HG03095 (cell line): Measurements from ENCODE around the gene CLPTM1L.
"Not testable (repeated sequence)": the region's sequence is repeated elsewhere in the genome, so short reads cannot be mapped to it uniquely, and the experiment has no call there.

Experiments
- ATAC-seq: cut with Tn5 transposase; IDR thresholded peaks from one replicate; pipeline ENCODE4 v1.9.1; 2021; ENCODE audit warnings: moderate library complexity; ENCODE audit not compliant: unreplicated experiment

CLPTM1L gene

DNA sequence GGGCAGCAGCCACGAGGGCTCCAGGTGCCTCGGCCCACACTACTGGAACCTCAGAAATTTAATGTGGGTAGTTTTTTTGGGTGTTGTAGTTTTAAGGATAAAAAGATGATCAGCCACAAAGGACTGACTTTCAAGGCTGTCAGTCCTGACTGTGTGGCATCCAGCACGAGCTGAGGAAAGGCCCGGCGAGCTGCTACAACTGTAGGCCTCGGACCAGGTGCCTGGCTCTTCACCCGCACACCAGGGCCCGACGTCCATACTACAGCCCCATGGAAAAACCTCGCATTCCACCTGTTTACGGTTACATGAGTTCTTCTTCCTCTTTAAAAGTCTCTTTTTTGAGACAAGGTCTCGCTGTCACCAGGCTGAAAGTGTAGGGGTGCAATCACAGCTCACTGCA, 2.6 kb downstream of the CLPTM1L start:
- ATAC-seq, result no peak

DNA sequence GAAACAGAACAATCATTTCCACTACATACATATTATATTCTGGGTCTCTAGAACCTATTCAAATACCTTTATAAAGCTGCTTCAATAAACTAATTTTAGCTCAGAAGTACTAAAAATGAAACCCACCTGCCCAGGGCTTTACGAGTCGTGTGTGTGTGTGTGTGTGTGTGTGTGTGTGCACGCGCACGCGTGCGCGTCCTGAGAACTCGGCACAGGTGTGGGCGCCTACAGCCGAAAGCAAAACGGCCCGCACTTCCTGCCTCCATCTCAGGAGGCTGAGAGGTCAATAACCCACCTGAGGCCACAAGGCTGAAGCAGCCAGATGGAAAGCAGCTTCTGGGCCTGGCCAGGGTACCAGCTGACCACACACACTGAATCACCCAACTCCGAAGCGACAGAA, 3.0 kb downstream of the CLPTM1L start:
- ATAC-seq, result peak; percentile 37

GRCh38 chr5:1339818-1340210, 5.1 kb downstream of the CLPTM1L start:
- not testable (repeated sequence) for ATAC-seq

- not testable (repeated sequence) for ATAC-seq
Observed at GRCh38 chr5:1339139-1339817, 5.6 kb downstream of the CLPTM1L start.

DNA sequence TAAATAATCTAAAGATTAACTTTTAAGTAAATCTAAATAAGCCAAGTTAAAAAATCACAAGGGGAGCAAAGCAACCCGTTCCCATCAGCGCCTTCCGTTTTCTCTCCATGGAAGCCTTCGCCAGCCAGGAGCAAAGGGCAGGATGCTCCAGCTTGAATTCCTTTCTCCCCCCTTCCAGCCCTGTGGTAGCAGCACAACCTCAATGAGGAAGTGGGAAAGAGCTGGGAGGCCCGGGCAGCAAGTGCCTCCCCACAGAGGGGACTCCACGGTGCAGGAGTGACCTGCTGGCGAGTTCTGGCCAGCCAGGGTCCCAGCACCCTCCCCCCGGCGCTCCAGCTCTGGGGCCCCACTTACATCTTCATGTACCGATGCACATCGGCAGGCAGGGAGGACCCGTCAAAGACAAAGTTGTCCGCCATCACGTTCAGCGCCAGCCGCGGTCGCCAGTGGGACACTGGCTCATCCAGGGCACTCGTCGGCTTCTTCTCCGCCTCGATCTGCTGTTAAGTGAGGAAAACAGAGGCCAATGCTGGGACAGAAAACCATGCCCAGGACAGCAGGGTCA, 6.3 kb downstream of the CLPTM1L start:
- no peak for ATAC-seq

GRCh38 chr5:1338196-1338490, 6.8 kb downstream of the CLPTM1L start:
- ATAC-seq, result no peak

DNA sequence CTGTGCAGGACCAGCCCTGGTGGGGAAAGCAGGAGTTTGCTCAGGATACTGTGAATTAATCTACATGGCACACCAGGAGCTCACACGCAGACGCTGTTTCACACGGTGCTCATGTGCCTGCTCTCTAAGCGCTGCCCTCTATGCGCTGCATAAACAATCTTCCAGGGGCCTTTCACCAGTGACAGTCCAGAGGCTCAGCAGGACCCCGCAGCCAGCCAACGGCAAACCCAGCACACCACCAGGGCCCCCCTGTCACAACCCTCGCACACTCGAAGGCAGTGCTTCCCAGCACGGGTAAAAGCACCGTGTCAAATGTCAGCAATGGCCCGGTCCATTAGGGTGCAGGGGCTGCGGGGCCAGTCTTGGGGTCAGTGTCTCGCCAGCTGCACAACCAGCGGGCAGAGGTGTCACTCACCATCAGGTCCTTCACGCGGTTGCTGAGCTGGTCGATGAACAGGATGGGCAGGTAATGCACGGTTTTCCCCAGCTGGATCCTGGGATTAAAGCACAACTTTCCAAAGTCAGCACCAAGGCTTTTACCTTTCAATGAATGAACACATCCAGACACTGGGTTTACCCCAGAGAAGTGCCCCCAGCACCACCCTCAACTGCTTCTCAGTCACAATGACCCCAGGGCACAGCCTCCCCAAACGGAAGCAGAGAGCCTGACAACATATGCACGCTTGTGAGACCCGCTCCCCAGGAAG, 7.3 kb downstream of the CLPTM1L start:
- no peak for ATAC-seq

DNA sequence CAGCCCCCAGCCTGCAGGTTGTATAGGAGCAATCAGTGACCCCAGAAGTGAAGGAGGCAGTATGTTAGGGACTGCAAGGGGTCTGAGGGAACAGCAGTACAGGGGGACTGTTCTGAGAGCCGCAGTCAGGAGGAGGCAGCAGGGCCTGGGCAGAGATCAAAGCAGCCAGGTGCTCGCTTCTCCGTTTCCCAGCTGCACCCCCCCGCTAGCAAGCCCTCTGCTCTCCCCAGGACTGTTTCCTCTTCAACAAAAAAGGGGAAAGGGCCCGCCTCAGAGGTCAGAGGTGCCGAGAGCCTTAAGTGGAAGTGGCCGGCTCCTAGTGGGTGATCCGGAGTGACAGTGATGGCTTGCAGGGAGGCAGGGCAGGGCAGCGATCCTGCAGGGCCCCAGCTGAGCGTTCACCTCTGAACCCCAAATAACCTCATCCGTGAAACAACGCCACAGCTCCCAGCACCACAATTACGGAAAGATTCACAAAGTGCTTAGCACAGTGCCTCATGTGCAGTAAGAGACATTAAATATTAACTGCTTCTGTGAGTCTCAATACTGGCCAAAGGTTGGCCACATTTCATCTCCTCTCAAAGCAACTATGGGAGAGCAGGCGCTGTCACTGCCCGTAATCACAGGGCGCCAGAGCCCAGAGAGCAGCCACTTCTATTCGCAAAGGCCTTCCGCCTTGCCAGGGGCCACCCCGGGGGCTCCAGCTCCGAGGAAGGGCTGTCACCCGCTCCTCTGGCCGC, 8.0 kb downstream of the CLPTM1L start:
- ATAC-seq, result no peak

DNA sequence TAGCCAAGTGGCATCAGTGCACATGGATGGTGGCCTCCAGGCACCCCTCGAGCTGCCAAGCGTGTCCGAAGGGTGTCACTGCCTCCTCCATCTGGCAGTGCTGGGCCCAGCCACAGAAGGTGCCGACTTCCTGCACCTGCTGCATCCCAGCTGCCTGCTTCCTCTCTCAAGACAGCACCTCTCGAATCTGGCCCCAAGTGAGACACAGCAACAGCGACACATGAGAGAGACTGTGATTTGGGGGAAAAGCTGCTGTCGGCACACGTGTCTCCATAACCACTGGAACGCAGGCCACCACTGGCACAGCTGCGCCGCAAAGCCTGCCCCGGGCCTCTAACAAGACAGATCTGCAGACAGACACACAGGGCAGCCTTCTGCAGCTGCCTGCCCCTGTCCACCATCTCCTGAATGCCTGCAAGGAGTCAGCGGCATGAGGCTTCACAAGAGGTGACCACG, 8.8 kb downstream of the CLPTM1L start:
- no peak for ATAC-seq

DNA sequence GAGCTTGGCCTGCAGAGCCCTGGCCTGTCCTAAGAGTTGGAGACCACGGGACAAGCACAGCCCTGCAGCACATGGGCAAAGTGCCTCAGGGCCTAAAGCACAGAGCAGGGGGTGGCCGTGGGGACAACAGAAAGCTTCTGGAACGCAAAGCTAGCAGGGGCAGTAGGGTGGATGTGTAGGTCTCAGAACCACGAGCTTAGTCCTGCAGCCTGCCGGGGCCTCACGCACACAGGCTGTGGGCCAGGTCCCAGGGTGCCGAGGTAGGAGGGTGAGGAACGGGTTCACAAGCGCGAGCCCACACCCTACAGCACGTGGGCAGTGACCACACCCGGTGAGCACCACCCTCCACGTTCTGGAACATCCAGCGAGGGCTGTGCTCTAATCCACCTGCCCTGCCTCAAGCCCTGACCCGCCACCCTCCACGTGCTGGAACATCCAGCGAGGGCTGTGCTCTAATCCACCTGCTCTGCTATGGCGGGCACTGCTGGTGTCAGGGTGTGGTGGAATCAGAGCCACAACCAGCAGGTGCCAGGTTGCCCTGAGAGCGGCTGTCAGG, 9.3 kb downstream of the CLPTM1L start:
- no peak for ATAC-seq

- no peak for ATAC-seq
Observed at GRCh38 chr5:1334831-1335539, 9.9 kb downstream of the CLPTM1L start.

DNA sequence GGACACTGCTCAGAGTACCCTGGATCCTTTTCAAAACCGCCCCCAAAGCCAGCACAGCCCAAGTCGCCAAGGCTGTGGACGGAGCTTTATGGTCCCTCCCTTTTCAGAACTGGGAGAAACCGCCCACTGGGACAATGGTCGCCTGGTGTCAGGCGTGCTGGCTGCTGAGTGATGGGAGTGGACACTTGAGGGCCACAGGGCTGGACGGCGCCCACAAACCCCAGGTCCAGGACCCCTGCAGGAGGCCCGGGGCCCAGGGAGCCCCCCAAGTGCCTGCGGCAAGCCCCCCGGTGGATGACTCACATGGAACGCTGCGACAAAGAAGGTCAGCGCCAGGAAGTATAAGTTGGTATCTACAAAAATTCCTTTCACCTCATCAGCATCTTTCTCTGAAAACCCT, 10.9 kb downstream of the CLPTM1L start:
- ATAC-seq, result no peak

GRCh38 chr5:1333286-1333685, 11.6 kb downstream of the CLPTM1L start:
- not testable (repeated sequence) for ATAC-seq

DNA sequence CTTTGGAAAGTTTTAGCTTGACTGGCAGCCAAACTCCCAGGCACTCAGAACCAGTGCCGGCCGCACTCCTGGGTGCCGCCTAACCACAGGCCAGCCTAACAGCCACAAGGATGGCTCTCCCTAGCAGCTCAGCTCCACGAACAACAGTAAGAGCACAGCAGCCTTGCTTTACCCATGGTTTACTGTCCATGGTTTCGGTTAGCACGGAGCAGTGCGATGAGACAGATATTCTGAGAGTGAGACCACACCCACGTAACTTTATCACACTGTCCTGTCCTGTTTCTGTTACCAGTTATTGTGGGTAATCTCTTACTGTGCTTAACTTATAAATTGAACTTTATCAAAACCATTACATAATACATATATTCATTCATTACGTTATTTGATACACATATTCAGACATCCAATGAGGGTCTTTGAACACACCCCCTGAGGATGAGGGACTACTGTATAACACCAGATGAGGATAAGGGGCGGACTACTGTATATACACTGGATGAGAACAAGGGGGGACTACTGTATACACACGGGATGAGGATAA, 12.4 kb downstream of the CLPTM1L start:
- ATAC-seq, result no peak

DNA sequence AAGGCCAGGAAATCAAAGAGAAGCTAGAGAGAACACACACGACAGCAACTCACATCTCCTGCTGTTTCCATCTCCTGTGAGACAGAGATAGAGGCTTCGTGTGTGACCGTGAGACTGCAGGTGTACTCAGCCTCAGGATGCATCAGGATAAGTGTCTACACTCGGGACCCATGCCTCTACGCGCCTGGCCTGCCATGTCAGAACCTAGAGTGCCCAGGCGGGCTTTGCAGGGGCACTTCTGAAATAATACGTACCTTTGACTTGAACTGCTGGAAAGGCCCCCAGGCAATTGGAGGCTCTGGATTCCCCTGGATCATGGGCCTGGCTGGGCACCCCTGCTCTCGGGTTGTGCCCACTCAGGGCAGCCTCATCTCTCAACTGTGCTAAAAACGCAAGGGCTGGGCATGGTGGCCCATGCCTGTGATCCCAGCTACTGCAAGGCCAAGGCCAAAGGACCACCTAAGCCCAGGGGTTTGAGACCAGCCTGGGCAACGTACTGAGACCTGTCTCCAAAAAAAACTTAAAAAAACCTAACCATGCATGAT, 13.0 kb downstream of the CLPTM1L start:
- no peak for ATAC-seq

GRCh38 chr5:1330847-1331831, 13.8 kb downstream of the CLPTM1L start:
- ATAC-seq, result no peak

- no peak for ATAC-seq
Observed at GRCh38 chr5:1330146-1330846, 14.6 kb downstream of the CLPTM1L start.

GRCh38 chr5:1329111-1329579, 15.8 kb downstream of the CLPTM1L start:
- ATAC-seq, result no peak
